Stimulated activated effector memory CD8-positive, alpha-beta T cell treated with anti-CD3 and anti-CD28 coated beads, Interleukin-12 subunit alpha, Interleukin-12 subunit beta, amount 100 ng/mL, for 72 hours (primary cell): ENCODE results near the gene UNC45B.
A peak's percentile ranks its signal among the peaks of the same experiment; 100 is the strongest.
"Not testable (repeated sequence)": the region's sequence is repeated elsewhere in the genome, so short reads cannot be mapped to it uniquely, and the experiment has no call there.

ENCODE experiments used
- ATAC-seq: fragments of 150-1000 bp; cut with Tn5 transposase; 2 replicates; pipeline ENCODE4 v1.10.0; 2021
- DNase-seq, 2 donors: peaks; one replicate each; pipeline ENCODE4 v3.0.0; 2021 to 2022; ENCODE audit warnings: low spot score in 2 of 2
- H3K27ac Mint-ChIP-seq: one replicate; pipeline ENCODE4 v1.8.0; 2022; ENCODE audit warnings: mild to moderate bottlenecking, mixed read lengths
- H3K36me3 Mint-ChIP-seq: one replicate; pipeline ENCODE4 v1.8.0; 2022; ENCODE audit warnings: mild to moderate bottlenecking, mixed read lengths
- H3K4me1 Mint-ChIP-seq: one replicate; pipeline ENCODE4 v1.8.0; 2022; ENCODE audit warnings: mixed read lengths
- H3K4me3 Mint-ChIP-seq: one replicate; pipeline ENCODE4 v1.8.0; 2022; ENCODE audit warnings: mild to moderate bottlenecking, mixed read lengths
- H3K9me3 Mint-ChIP-seq: one replicate; pipeline ENCODE4 v1.8.0; 2022; ENCODE audit warnings: mixed read lengths

The UNC45B gene

DNA sequence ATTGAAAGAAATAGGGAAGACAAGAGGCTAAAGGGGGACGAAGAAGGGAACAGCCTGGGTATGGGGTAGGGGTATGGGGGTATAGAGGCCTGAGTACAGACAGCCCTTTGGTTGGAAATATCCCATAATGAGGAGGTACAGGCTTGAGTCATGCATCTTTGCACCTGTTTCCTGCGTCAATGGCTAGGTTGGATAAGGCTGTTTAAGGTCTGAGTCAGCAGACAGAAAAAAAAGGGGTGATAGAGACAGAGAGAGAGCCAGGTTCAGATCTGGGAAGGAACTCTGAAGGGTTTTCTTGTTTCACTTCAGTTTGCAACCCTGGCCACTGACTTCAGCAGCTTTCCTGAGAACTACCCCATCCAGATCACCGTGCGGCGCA, 17.7 kb upstream of the UNC45B start:
- Mint-ChIP-seq H3K4me3 (no peak overlapping the region), H3K9me3 (no peaks in the 10 kb centered on the region), H3K27ac (no peak overlapping the region), H3K36me3 (peaks cover 35% of the 10 kb centered on the region), H3K4me1 (peaks cover 7% of the 10 kb centered on the region)
- DNase-seq (no peak), ATAC-seq (no peak)

DNA sequence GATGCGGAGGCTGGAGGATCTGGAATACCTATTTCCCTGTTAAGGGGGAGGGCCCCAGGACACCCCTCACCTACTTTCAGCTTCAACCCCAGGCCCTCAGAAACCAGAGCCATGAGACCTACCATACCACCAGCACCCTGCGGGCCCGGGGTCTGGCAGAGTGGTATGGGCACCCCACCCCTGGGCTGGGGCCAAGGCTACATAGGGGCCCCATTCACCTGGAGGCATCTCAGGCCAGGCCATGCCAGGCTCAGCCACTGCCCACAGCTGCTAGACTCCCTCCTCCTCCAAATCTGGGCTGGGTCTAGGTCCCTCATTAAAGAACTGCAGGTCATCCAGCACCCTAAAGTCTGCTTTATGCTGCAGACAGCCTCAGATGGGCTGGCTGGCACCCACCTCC, 17.2 kb upstream of the UNC45B start:
- peak overlapping the region; percentile 45 for H3K27ac Mint-ChIP-seq

DNA sequence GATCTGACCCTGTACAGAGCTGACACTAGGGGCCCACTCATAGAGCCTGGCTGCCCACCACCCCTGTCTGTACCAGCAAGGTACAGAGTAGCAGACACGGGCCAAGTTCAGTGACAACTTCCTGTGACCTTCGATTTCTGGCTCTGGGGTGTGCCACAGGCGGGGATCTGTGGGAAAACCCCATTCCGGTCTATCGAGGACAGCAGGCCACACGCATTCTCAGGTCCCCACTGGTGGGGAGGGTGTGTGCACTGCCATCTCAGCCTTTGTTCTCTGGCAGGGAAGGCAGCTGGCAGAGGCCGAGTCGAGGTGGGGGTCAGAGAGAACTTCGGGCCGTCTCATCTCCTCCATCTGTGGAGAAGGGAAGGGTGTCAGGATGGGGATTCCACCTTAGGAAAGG, 15.5 kb upstream of the UNC45B start:
- H3K4me1 Mint-ChIP-seq = peaks cover 7% of the 10 kb centered on the region
- H3K27ac Mint-ChIP-seq = peak overlapping the region; percentile 45

More for the DNA sequence above, 17.2 kb upstream of the UNC45B start:
- Mint-ChIP-seq H3K4me1 (peaks cover 7% of the 10 kb centered on the region), H3K4me3 (no peak overlapping the region), H3K9me3 (no peaks in the 10 kb centered on the region), H3K36me3 (peaks cover 39% of the 10 kb centered on the region)
- no peak for ATAC-seq
- no peak for DNase-seq

DNA sequence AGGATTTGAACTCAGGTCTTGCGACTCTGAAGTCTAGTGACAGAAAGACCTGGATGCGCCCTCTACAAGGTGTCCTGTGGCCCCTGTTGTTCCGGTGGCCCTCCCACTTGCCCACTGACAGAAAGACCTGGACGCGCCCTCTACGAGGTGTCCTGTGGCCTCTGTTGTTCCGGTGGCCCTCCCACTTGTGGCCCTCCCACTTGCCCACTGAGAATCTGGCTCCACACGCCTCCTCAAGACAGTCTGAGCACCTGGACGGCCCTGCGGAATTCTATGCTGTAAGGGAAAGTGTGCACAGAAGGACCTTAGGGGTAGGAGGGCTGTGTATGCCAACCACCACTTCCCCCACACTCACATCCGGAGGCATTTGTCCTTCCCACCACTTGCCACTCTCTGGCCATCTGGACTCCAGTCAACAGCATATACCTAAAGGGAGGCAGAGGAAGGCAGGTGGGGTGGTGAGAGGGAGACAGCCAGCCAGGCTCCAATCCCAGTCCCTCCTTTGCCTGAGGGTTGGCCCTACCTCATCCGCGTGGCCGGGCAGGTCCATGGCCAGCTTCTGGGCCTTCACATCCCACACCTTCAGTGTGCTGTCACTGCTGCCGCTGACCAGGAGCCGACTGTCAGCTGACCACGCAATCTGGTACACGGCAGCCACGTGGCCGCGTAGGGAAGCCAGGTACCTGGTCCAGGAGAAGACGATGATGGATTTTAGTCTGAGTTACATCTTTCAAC, 14.6 kb upstream of the UNC45B start:
- Mint-ChIP-seq H3K9me3 (no peaks in the 10 kb centered on the region), H3K27ac (peak overlapping the region; percentile 45), H3K4me1 (peaks cover 7% of the 10 kb centered on the region), H3K36me3 (peaks cover 65% of the 10 kb centered on the region), H3K4me3 (no peak overlapping the region)
- ATAC-seq (no peak), DNase-seq (no peak)

More for the DNA sequence above, 15.5 kb upstream of the UNC45B start:
- no peak for ATAC-seq
- no peak for DNase-seq
- Mint-ChIP-seq H3K9me3 (no peaks in the 10 kb centered on the region), H3K36me3 (peaks cover 56% of the 10 kb centered on the region), H3K4me3 (no peak overlapping the region)

DNA sequence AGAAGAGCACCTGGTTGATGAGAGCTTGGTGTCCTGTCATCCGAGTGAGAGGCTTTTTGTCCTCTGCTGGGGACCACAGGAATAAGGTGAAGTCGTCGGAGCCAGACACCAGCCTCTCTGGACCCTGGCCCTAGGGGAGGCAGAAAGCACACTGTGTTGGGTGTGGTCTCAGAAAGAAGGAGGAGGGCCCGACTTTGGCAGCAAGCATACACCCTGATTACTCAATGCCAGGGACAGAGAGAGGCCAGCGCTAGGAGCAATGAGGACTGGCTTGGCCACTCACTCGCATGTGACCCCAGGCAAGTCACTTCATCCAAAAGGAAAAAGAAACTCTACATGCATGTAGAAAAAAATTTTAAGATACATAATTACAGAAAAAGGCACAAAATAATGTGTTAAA, 12.3 kb upstream of the UNC45B start:
- H3K4me3 Mint-ChIP-seq = no peak overlapping the region
- H3K36me3 Mint-ChIP-seq = peaks cover 88% of the 10 kb centered on the region
- ATAC-seq (no peak), DNase-seq (no peak)
- H3K27ac Mint-ChIP-seq = no peak overlapping the region
- H3K4me1 Mint-ChIP-seq = peaks cover 7% of the 10 kb centered on the region
- no peaks in the 10 kb centered on the region for H3K9me3 Mint-ChIP-seq

DNA sequence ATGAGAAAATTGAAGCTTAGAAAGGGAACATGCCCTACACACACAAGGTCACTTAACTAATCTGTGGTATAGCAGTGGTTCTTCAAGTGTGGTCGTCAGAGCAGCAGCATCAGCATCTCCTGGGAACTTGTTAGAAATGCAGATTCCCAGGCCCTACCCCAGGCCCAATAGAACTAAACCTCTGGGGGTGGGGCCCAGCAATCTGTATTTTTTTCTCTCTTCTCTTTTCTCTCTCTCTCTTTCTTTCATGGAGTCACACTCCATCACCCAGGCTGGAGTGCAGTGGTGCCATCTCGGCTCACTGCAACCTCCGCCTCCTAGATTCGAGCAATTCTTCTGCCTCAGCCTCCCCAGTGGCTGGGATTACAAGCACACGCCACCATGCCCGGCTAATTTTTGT, 9.4 kb upstream of the UNC45B start:
- no peaks in the 10 kb centered on the region for H3K9me3 Mint-ChIP-seq
- H3K27ac Mint-ChIP-seq = no peak overlapping the region
- H3K4me3 Mint-ChIP-seq = no peak overlapping the region
- no peak for DNase-seq
- ATAC-seq = no peak
- peaks cover 7% of the 10 kb centered on the region for H3K4me1 Mint-ChIP-seq
- peaks cover 76% of the 10 kb centered on the region for H3K36me3 Mint-ChIP-seq

DNA sequence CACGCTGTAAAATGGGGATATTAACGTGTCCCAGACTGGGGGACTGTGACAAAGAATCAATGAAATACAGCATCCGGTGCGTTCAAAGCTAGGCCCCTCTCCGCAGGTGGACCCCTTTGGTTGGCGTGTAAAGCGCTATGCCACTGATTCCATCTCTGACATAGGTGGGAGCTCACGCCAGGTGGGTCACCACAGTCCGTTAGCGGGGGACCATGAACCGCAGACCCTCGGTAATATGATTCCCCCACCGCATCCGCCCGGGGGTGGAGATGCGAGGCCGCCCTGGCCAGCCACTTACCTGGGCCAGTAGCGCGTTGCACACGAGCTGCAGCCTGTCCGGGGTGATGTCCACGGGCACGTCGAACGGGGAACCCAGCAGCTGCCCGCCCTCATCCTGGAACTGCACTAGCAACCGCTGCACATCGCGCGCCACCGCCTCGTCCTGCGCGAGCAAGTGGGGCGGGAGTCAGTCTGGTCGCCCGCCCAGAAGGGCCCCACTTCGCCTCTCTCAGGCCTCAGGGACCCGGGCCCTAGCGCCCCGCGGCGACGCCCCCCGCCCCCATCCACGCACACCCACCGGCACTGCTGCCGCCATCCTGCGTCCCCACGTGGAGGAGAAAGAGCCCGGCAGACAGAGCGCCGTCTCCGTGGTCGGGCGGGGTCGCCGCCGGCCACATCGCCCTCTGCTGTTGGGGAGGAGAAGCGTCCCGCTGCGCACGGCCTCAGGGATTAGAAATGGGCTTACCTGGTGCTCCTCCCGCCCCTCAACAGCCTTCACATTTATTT, 5.7 kb upstream of the UNC45B start, which contains the start of gene NLE1:
NLE1 (minus strand) TSS at position 623 of the 786 bp plus-strand sequence; CDS start at position 595, 28 bp downstream.
- Mint-ChIP-seq H3K4me1 (peaks cover 6% of the 10 kb centered on the region), H3K4me3 (peak within 1 kb of the TSS; percentile 73), H3K36me3 (peaks cover 39% of the 10 kb centered on the region), H3K9me3 (no peaks in the 10 kb centered on the region), H3K27ac (peak within 1 kb of the TSS; percentile 76)
- DNase-seq (peak; percentile 93 to 95), ATAC-seq (peak; percentile 97)

DNA sequence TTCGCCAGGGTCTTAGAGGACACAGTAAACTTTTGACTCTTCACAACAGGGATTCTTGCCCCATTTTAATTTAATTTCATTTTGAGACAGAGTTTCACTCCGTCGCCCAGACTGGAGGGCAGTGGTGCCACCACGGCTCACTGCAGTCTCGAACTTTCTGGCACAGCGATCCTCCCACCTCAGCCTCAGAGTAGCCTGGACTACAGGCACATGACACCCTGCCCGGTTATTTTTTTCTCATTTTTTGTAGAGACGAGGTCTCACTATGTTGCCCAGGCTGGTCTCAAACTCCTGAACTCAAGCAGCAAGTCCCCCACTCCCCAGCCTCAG, 5.2 kb upstream of the UNC45B start:
- Mint-ChIP-seq H3K9me3 (no peaks in the 10 kb centered on the region), H3K36me3 (peaks cover 33% of the 10 kb centered on the region), H3K4me3 (peak overlapping the region; percentile 73), H3K4me1 (peaks cover 6% of the 10 kb centered on the region), H3K27ac (peak overlapping the region; percentile 76)
- DNase-seq = no peak
- peak; percentile 9 for ATAC-seq

DNA sequence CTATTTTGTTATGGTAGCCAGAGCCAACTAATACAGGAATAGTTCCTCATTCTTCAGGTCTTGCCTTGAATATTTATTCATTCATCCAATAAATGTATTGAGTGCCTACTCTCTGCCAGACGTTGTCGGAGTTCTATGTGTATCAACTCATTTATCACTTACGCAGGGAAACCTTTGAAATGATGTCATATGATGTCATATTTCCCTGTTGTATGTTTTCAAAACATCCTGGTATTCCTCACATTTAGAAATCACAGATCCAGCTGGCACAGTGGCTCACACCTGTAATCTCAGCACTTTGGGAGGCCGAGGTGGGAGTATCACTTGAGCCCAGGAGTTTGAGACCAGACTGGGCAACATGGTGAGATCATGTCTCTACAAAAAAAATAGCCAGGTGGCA, 2.8 kb upstream of the UNC45B start:
- Mint-ChIP-seq H3K4me1 (peaks cover 6% of the 10 kb centered on the region), H3K36me3 (peaks cover 9% of the 10 kb centered on the region), H3K4me3 (no peak overlapping the region), H3K27ac (no peak overlapping the region), H3K9me3 (no peaks in the 10 kb centered on the region)
- no peak for DNase-seq
- no peak for ATAC-seq

DNA sequence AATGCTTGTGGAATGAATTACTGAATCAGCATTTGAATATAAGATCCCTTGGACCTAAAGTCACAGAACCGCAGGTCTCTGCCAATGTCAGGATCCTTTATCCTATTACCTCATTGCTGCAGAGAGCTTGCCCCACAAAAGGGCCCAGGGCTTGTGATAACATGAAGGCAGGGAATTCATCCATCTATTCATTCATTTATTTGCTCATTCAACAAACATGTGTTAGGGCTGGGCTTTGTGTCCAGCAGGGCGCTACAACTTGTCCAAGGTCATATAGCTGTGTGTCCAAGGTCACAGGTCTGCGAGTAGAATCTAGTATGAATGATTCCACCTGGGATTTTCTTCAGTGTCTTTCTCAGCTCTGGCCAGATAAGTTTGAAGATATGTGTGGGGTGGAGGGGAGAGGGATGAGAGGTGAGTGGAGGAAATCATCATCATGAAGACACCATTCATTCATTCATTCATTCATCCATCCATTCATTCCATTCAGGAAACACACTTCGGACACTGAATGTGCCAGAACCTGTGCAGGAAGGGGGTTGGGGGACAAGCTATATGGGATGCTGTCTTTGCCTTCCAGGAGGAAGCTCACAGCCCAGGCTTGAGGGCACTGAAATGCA, 1.3 kb upstream of the UNC45B start:
- Mint-ChIP-seq H3K4me1 (peaks cover 6% of the 10 kb centered on the region), H3K4me3 (no peak overlapping the region), H3K36me3 (no peaks in the 10 kb centered on the region), H3K9me3 (no peaks in the 10 kb centered on the region), H3K27ac (no peak overlapping the region)
- ATAC-seq = no peak
- no peak for DNase-seq

DNA sequence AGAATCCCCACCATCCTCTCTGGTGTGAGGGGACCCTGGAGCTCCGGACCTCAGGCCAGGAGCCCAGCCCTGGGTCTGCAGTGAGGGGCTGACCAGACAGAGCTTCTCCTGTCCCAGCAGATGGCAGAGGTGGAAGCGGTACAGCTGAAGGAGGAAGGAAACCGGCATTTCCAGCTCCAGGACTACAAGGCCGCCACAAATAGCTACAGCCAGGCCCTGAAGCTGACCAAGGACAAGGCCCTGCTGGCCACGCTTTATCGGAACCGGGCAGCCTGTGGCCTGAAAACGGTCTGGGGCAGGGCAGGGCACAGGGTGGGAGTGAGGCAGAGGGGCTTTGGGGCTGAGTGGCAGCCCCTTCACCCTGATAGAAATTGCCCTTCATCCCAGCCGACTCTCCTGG, 527 bp downstream of the UNC45B start:
- Mint-ChIP-seq H3K36me3 (no peaks in the 10 kb centered on the region), H3K4me3 (no peak overlapping the region), H3K4me1 (peaks cover 6% of the 10 kb centered on the region), H3K27ac (no peak overlapping the region), H3K9me3 (no peaks in the 10 kb centered on the region)
- ATAC-seq = no peak
- no peak for DNase-seq

DNA sequence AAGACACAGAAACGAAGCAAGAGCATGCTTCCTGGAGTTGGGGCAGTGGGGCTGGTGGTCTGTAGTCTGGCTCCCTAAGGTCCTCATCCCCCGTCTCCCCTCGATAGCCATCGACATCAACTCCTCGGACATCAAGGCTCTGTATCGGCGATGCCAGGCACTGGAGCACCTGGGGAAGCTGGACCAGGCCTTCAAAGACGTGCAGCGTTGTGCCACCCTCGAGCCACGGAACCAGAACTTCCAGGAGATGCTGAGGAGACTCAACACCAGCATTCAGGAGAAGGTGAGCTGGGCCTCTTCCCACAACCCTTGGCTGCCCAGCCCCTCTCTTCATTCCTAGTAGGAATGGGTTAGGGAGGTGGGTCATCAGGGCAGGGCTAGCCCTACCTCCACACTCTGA, 2.3 kb downstream of the UNC45B start:
- H3K9me3 Mint-ChIP-seq = no peaks in the 10 kb centered on the region
- ATAC-seq (no peak), DNase-seq (no peak)
- H3K4me3 Mint-ChIP-seq = no peak overlapping the region
- H3K36me3 Mint-ChIP-seq = no peaks in the 10 kb centered on the region
- no peaks in the 10 kb centered on the region for H3K4me1 Mint-ChIP-seq
- H3K27ac Mint-ChIP-seq = no peak overlapping the region

DNA sequence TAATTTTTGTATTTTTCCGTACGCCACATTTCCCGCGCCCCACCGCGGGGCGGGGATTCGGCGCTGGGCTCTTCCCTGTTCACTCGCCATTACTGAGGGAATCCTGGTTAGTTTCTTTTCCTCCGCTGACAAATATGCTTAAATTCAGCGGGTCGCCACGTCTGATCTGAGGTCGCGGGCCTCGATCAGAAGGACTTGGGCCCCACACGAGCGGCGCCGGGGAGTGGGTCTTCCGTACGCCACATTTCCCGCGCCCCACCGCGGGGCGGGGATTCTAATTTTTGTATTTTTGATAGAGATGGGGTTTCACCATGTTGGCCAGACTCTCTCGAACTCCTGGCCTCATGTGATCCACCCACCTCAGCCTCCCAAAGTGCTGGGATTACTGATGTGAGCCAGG, 3.5 kb downstream of the UNC45B start:
- not testable (repeated sequence) for H3K9me3 Mint-ChIP-seq, H3K36me3 Mint-ChIP-seq, DNase-seq, H3K4me1 Mint-ChIP-seq, ATAC-seq, H3K4me3 Mint-ChIP-seq, H3K27ac Mint-ChIP-seq

DNA sequence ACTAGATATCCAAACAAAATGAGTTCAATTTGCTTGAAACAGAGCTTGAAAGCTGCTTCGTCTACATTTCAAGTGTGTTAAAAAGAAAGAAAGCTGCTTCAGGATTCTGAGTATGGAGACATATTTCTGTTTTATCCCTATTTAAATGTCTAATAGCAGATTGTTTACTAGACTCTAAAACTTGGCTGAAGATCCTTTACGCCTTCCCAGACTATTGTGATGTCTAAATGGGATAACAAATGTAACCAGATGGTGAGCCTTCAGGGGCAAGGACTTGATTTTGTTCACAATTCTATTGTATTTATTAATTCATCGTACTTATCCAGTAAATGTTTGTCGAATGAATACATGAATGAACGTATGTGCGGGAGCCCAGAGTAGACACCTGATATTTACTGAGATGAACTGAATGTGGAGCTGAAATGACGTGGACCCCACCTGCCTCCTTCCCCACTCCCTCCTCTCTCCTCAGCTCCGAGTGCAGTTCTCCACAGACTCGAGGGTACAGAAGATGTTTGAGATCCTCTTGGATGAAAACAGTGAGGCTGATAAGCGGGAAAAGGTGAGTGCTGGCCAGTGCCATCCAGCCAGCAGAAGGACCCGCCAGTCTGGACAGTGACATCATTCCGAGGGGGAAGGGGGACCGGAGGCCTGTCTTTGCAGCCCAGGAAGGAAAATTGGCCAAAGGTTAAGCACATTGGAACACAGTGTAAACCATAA, 5.0 kb downstream of the UNC45B start:
- Mint-ChIP-seq H3K27ac (no peak overlapping the region), H3K4me1 (no peaks in the 10 kb centered on the region), H3K36me3 (no peaks in the 10 kb centered on the region), H3K4me3 (no peak overlapping the region), H3K9me3 (no peaks in the 10 kb centered on the region)
- no peak for DNase-seq
- ATAC-seq = no peak
